RPMI8226 (cell line): ENCODE results near the gene AZU1.

ENCODE experiments used
- DNase-seq: peaks from one replicate; pipeline ENCODE4 v3.0.0-alpha.2; 2015

Gene AZU1

DNA sequence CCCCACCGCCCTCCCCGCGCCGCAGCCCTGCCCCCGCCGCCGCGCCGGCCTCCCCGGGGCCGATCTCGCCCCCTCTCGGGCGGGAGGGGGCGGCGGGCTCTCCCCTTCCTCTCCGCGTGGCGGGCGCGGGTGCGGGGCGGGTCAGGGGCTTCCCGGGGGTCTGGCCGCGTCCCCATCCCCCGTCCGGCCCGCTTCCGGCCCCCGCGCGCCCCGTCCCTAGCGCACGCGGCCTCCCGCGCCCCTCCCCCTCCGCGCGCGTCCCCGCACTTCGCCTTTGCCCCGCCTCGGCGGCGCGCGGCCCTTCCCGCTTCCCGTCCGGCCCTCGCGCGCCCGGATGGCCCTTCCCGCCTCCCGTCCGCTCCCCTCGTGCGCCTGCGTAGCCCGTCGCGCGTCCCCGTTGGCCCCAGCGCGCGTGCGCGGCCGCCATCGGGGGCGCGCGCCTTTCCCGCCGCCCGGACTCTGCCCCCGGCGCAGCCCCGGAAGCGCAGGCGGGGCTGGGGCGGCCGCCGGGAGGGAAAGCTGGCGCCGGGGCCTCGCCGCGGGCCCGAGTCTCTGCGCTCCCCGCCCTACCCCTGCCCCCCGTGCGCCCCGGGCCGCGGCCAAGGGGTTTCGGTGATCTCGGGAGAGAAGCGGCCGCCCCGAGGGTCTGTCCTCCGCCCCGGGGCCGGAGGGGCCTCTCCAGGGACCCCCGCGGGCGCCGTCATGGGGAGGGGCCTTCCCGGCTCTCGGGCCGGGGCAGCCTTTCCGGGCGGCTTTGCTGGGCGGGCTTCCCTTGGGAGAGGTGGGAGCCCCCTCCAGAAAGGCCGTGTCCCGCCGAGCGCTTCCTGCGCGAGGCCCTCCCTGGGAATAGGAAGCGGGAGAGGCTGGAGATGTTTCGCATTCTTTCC, 29.9 kb upstream of the AZU1 start:
- peak; percentile 95 for DNase-seq

GRCh38 chr19:798415-799075, 29.1 kb upstream of the AZU1 start:
- DNase-seq, result no peak

- peak; percentile 51 for DNase-seq
Measured at GRCh38 chr19:799076-799881, 28.4 kb upstream of the AZU1 start.

DNA sequence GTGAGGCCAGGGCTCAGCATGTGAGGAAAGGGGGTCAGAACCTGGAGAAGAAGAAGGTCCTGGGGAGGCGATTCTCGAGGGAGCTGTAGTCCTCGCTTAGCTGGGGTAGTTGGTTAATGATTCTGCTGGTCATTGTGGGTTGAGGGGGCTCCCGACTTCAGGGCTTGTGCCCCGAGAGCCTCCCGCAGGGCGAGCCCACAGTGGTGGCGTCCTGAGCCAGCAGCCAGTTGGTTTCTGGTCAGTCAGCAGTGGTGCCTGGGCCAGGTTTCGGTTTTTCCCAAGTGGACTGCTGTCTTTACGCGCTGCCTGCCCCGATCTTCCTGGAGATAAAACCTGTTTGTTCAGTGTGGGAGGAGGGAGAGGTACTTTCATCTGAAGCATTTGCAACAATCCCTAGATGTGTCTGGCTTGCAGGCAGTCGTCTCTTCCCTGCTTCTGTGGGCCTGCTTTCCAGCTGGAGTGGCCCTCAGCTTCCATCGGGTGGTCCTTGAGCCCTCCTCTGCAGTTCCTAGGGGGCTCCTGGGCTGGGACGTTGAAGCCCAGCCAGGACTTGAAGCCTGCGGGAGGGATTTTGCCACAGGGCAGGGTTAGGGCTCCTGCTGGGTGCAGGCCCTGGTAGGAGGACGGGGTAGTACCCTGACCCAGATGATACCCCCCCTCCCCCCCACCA, 27.1 kb upstream of the AZU1 start:
- no peak for DNase-seq

- DNase-seq, result no peak
Measured at GRCh38 chr19:801030-801860, 26.4 kb upstream of the AZU1 start.

- no peak for DNase-seq
Measured at GRCh38 chr19:801861-802497, 25.7 kb upstream of the AZU1 start.

GRCh38 chr19:802498-803098, 25.0 kb upstream of the AZU1 start:
- DNase-seq, result no peak

DNA sequence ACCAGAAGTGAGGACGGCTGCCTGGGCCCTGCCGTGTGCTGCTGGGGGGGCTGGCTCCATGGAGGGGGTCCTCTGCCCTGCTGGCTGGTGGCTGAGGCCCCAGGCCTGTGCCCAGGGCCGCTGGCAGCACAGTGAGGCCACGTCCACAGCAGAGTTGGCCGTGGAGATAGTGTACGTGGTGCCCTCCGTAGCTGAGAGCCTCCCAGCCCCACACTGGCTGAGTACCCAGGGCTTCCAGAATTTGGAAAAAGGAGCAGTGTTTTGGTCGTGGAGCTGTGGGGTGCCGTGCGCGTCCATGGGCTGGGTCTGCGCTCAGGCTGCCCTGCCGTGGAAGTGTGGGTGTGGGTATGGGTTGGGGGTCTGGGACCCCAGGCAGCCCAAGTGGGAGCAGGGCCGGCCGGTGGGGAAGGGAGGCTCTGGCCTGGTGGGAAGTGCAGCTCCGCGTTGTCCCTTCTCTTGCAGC, 24.5 kb upstream of the AZU1 start:
- no peak for DNase-seq

GRCh38 chr19:803686-804418, 23.8 kb upstream of the AZU1 start:
- DNase-seq, result no peak

DNA sequence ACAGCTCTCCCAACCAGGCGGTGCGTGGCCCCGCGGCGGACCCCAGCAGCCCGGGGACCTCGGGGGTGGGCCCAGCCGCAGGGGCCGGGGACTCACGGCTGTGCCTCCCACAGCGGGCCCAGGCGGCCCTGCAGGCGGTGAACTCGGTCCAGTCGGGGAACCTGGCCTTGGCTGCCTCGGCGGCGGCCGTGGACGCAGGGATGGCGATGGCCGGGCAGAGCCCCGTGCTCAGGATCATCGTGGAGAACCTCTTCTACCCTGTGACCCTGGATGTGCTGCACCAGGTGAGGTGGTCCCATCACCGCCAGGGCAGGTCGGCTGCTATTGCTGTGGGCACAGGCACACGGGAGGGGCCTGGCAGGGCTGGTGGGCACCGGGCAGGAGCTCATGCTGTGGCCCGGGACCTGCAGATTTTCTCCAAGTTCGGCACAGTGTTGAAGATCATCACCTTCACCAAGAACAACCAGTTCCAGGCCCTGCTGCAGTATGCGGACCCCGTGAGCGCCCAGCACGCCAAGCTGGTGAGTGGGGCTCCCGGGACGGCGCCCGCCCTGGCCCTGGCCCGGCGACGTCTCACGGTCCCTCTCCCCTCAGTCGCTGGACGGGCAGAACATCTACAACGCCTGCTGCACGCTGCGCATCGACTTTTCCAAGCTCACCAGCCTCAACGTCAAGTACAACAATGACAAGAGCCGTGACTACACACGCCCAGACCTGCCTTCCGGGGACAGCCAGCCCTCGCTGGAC, 23.0 kb upstream of the AZU1 start:
- DNase-seq, result no peak

DNA sequence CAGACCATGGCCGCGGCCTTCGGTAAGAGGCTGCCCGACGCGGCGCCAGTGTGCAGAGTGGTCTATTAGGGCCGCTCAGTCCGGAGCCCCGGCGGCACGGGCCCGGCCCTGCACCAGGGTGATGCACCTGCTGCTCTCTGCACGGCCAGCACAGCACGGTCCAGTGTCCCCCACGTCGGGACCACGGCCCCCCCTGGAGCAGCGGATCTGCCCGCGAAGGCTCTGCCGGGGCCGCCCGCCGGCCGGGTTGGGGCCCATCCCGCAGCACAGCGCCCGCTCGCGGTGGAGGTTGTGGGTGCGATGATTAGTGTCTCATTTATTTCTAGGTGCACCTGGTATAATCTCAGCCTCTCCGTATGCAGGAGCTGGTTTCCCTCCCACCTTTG, 22.5 kb upstream of the AZU1 start:
- DNase-seq, result no peak

- no peak for DNase-seq
Measured at GRCh38 chr19:805600-806550, 21.8 kb upstream of the AZU1 start.

GRCh38 chr19:806815-807421, 20.7 kb upstream of the AZU1 start:
- DNase-seq, result no peak

DNA sequence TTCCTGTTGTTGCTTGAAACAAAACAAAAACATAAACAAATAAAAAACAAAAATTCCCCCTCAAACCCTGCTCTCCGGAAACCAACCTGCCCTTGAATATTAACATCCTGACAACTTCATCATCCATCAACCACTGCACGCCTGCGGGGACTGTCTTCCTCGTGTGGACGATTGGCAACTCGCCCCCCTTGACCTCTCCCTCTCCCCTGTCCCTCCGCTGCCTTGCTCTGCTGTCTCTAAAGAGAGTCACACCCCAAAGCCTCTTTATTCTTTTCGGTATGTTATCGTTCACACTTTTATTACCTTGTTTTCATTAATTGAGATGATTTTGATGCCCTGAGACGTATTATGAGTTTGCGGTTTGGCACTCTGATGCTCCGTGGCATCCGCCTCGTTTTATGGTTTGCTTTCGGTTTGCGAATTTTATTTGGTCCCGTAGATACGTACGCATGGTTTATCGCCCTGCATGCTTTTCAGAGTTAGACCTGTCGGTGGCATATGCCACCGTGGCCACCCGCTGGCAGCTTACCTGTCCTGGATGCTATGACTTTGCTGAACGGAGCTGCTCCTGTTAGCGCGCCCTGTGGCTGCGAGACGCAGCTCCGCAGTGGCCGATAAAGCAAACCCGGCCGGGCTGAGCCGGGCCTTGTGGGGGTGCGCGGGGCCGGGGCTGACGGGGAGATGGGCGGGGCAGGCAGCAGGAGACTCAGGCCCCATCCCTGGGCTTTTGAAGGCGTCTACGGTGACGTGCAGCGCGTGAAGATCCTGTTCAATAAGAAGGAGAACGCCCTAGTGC, 19.8 kb upstream of the AZU1 start:
- DNase-seq, result no peak

GRCh38 chr19:808423-808775, 19.2 kb upstream of the AZU1 start:
- no peak for DNase-seq

DNA sequence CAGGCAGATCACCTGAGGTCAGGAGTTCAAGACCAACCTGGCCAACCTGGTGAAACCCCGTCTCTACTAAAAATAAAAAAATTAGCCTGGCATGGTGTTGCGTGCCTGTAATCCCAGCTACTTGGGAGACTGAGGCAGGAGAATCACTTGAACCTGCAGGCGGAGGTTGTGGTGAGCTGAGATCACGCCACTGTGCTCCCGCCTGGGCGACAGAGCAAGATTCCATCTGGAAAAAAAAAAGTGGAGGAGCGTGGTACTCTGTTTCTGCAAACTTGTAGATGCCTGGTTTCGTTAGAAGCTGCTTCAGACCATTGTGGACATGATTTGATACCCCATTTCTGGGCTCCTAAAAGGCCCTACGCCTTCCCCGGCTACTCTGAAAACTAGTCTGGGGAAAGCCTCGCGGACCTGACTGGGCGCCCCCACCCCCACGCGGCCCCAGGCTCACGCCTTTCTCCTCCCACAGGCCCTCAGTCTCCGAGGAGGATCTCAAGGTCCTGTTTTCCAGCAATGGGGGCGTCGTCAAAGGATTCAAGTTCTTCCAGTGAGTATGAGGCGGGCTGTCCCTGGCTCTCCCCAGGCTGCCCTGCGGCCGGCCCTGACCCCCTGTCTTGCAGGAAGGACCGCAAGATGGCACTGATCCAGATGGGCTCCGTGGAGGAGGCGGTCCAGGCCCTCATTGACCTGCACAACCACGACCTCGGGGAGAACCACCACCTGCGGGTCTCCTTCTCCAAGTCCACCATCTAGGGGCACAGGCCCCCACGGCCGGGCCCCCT, 17.4 kb upstream of the AZU1 start:
- no peak for DNase-seq
